ENCODE data around the gene NUDC.
"Not testable (repeated sequence)": the region's sequence is repeated elsewhere in the genome, so short reads cannot be mapped to it uniquely, and the experiment has no call there.

Gene NUDC

GRCh38 chr1:26956321-26956720, 34.8 kb downstream of the NUDC start:
- no peak for DNase-seq

GRCh38 chr1:26957306-26957705, 35.8 kb downstream of the NUDC start:
- DNase-seq = no peak

- no peak for DNase-seq
Measured at GRCh38 chr1:26959270-26959669, 37.7 kb downstream of the NUDC start.

- peak; percentile 59 for DNase-seq
Measured at GRCh38 chr1:26959722-26960624, 38.4 kb downstream of the NUDC start, which contains the start of gene KDF1. Gene KDF1 (minus strand): TSS chr1:26960468. CDS start chr1:26952380, 8,088 bp downstream.

GRCh38 chr1:26960625-26960966, 39.1 kb downstream of the NUDC start:
- no peak for DNase-seq

- DNase-seq = no peak
Measured at GRCh38 chr1:26961826-26962225, 40.3 kb downstream of the NUDC start.

- DNase-seq = no peak
Measured at GRCh38 chr1:26965213-26965612, 43.7 kb downstream of the NUDC start.

- DNase-seq = no peak
Measured at GRCh38 chr1:26965628-26966027, 44.1 kb downstream of the NUDC start.

GRCh38 chr1:26970810-26971209, 49.3 kb downstream of the NUDC start:
- no peak for DNase-seq

- no peak for DNase-seq
Measured at GRCh38 chr1:26971590-26971989, 50.0 kb downstream of the NUDC start.

GRCh38 chr1:26972390-26972789, 50.8 kb downstream of the NUDC start:
- no peak for DNase-seq

- no peak for DNase-seq
Measured at GRCh38 chr1:26972821-26973220, 51.3 kb downstream of the NUDC start.

- DNase-seq = no peak
Measured at GRCh38 chr1:26976621-26977510, 55.3 kb downstream of the NUDC start.

- no peak for DNase-seq
Measured at GRCh38 chr1:26978901-26979300, 57.4 kb downstream of the NUDC start.

GRCh38 chr1:26981146-26981846, 59.8 kb downstream of the NUDC start:
- DNase-seq = no peak

- DNase-seq = no peak
Measured at GRCh38 chr1:26983863-26984262, 62.3 kb downstream of the NUDC start.

- DNase-seq = no peak
Measured at GRCh38 chr1:26984291-26984690, 62.7 kb downstream of the NUDC start.

GRCh38 chr1:26986658-26987057, 65.1 kb downstream of the NUDC start:
- DNase-seq = no peak

- DNase-seq = not testable (repeated sequence)
Measured at GRCh38 chr1:26989403-26990109, 68.0 kb downstream of the NUDC start.

GRCh38 chr1:26991310-26992116, 70.0 kb downstream of the NUDC start:
- no peak for DNase-seq

- DNase-seq = peak; percentile 83
Measured at GRCh38 chr1:26993237-26994019, 71.9 kb downstream of the NUDC start, which contains the start of gene TRNP1. Gene TRNP1 (plus strand): TSS chr1:26993692. CDS start chr1:26993787, 95 bp downstream.

Measured in activated CD8-positive, alpha-beta memory T cell treated with anti-CD3 and anti-CD28 coated beads, Interleukin-2, amount 50 U/mL, for 48 hours (primary cell).